HL-60/S4 (cell line): ENCODE measurements around the gene DNMT3B.

ENCODE experiments used
- in situ Hi-C: fragments of 300-500 bp; cut with MboI; formaldehyde crosslinking; loops from 2 replicates; pipeline ENCODE4 v1.14.3; 2022; ENCODE audit warnings: low sequenced_read_pairs

Gene DNMT3B

DNA sequence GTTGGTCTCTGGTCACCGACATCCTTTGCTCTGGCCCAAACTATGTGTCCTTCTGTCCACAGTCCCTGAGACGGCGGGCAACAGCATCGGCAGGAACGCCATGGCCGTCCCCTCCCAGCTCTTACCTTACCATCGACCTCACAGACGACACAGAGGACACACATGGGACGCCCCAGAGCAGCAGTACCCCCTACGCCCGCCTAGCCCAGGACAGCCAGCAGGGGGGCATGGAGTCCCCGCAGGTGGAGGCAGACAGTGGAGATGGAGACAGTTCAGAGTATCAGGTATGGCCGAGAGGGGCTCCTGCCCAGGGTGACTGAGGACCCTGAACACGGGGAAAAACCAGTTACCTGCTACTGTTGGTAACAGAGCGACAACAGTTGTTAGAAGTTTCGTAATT lies 25.0 kb downstream of the DNMT3B start:
- in situ Hi-C loops = loop anchor here (10.0 to 25.0 kb wide), 2 partner anchors 108 to 225 kb away; partner anchors contain the start of genes BPIFB2 and SUN5

DNA sequence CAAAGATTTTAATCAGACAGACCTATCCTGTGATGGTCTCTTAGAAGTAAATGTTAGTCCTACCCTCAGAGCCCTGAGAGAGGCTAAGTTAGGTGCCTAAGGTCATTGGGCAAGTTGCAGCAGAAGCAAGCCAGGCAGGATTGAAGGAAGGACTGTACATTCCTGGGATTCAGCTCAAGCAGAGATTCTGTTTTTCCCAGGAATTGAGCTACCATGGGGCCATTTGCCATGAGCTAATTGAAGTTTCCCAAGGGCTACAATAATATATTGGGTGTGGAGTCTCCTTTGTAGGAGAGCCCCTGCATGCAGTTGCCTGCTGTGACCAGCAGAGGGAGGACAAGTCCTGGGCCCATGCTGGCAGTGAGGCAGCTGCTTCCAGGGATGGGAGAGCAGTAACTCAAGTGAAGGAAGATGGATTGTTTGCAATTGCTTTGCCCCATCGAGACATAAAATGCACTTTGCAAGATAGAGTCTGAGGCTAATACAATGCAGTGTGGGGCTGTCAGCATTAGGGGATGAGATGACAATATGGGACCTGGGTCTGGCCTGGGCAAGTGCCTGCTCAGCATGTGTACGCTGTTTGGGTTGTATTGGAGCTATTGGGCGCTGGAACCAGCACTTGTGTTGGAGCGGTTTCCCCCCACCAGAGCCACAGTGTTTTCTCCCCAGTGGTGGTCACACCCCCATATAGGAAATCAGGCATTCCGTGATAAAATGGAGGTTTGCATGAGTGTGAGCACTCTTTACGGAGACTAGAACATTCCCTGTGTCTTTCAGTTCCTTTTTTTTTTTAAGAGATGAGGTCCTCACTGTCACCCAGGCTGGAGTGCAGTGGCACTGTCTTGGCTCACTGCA lies 27.9 kb downstream of the DNMT3B start:
- in situ Hi-C loops = loop anchor here (10.0 to 25.0 kb wide), 2 partner anchors 105 to 222 kb away; partner anchors contain the start of genes BPIFB2 and SUN5

DNA sequence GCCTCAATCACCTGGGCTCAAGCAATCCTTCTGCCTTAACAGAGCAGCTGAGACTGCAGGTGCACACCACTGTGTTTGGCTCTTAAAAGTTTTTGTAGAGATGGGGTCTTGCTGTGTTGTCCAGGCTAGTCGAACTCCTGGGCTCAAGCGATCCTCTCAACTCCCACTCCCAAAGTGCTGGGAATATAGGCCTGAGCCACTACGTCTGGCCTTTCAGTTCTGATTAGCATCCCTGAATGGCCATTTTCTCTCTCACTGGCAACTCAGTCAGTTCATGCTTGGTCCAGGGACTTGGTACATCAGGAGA lies 28.5 kb downstream of the DNMT3B start:
- in situ Hi-C loops = loop anchor here (25.0 kb wide), 1 partner anchor 222 kb away; the partner anchor contains the start of genes BPIFB2 and SUN5

DNA sequence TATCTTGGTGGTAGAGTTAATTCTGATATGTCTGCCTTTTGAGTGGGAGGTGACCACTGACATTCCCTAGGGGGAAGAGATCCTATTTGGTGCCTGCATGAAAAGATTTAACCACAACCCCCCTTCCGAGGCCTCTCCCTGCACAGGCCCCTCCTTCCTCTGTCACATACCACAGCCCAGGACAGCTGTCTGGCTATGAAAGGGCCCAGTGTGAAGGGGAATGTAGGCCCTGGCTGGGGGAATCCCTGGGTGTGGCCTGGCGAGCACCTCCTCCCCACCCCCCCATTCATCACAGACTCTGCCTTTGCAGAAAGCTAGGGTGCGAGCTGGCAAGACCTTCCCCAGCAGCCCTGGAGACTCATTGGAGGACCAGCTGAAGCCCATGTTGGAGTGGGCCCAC lies 30.1 kb downstream of the DNMT3B start:
- in situ Hi-C loops = loop anchor here (25.0 kb wide), 1 partner anchor 220 kb away; the partner anchor contains the start of genes BPIFB2 and SUN5

DNA sequence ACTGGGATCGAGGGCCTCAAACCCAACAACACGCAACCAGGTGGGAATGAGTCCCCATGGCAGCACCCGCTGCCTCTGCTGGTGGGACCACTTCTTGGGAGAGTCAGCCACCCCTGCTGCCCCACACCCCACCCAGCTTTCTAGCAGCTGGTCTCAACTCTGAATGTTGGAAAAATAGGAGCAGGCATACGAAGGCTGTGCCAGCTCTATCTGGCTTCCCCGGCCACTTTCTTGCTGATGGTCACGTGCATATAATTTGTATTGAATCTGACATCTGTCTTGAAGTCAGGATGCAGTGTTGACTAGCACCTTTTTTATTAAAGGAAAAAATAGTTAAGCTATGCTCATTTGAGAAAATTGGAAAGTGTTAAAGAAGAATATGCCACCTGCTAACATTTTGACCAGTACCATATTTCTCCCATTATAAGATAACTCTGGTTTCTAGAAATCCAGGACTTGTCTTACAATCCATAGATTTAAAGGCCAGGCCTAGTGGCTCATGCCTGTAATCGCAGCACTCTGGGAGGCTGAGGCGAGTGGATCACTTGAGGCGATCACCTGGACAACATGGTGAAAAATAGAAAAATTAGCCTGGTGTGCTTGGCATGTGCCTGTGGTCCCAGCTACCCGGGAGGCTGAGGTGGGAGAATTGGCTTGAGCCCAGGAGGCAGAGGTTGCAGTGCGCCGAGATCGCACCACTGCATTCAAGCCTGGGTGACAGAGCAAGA lies 30.7 kb downstream of the DNMT3B start:
- in situ Hi-C loops = loop anchor here (25.0 kb wide), 1 partner anchor 219 kb away; the partner anchor contains the start of genes BPIFB2 and SUN5

DNA sequence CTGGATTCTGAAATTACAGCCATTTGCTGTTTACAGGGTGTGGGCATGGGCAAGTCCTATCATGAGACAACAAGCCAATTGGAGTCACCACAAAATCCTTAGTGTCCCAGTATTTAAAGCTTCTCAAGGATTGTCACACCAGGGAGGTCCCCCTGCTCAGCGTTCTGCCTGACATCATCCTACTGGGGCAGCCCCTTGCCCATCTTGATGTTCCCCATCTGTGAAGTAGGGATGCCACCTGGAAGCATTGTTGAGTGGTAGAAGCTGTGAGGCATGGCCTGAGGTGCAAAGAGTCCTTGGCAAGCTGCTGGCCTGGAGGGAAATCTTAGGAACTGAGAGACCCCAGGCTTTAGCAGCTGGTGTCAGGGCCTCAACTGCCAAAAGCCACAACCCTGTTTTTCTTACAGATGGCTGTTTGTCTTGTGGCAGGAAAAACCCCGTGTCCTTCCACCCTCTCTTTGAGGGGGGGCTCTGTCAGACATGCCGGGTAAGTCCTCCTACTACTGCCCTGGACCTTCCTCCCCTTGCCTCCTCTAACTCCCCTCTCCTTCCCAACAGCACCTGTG lies 34.3 kb downstream of the DNMT3B start:
- in situ Hi-C loops = loop anchor here (25.0 kb wide), 1 partner anchor 216 kb away; the partner anchor contains the start of genes BPIFB2 and SUN5

DNA sequence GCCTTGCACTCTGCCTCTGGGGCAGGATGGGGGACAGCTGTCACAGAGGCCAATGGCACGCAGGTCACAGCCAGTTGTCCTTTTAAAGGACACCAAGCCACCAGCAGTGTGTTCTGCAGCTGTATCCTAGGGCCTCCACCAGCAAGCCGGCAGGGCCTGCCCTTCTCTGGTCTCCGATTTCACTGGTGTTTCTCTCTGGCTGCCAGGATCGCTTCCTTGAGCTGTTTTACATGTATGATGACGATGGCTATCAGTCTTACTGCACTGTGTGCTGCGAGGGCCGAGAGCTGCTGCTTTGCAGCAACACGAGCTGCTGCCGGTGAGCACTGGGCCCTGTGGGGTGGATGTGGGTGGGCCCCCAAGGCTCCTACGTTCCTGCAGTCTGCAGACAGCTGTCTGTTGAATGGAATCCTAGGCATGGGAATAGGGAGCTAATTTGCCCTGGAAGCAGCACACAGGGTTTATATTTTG lies 34.8 kb downstream of the DNMT3B start:
- in situ Hi-C loops = loop anchor here (25.0 kb wide), 1 partner anchor 215 kb away; the partner anchor contains the start of genes BPIFB2 and SUN5

DNA sequence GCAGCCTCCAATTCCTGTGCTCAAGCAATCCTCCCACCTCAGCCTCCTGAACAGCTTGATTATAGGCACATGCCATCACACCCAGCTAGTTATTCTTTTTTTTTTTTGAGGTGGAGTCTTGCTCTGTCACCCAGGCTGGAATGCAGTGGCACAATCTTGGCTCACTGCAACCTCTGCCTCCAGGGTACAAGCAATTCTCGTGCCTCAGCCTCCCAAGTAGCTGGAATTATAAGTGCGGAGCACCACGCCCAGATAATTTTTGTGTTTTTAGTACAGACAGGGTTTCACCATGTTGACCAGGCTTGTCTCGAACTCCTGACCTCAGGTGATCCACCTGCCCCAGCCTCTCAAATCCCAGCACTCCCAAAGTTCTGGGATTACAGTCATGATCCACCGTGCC lies 35.4 kb downstream of the DNMT3B start:
- in situ Hi-C loops = loop anchor here (25.0 kb wide), 1 partner anchor 215 kb away; the partner anchor contains the start of genes BPIFB2 and SUN5

DNA sequence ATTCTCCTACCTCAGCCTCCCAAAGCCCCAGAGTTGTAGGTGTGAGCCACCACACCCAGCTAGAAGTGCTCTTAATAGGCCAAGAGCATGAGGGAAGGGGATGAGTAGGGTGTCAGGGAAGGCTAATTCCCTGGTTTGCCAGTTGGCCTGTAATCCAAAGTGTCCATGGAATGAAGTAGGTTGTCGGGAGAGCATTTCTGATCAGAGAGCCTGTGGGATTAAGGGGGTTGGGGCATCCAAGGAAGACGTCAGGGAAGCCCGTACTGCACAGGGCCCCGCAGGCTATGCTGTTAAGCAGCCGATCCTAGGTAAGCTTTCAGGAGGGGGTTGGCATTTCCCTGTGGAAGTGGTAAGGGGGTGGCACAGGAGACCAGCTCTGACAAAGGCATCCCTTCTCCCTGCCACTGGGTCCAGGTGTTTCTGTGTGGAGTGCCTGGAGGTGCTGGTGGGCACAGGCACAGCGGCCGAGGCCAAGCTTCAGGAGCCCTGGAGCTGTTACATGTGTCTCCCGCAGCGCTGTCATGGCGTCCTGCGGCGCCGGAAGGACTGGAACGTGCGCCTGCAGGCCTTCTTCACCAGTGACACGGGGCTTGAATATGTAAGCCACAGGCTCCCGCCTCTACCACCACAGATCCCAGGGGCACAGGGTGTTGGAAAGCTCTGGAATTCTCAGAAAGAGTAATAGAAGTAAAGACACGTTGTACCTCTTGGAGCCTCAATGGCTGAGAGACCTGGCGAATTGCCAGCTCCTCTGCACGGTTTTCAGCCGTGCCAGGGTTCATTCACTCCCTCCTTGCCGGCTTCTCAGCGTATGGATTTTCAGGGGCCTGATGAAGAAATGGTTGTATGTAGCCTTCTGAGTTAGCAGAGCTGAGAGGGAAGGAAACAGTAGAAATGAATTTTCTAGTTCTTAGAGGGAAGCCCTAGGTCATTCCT lies 36.1 kb downstream of the DNMT3B start:
- in situ Hi-C loops = loop anchor here (25.0 kb wide), 1 partner anchor 214 kb away; the partner anchor contains the start of genes BPIFB2 and SUN5

DNA sequence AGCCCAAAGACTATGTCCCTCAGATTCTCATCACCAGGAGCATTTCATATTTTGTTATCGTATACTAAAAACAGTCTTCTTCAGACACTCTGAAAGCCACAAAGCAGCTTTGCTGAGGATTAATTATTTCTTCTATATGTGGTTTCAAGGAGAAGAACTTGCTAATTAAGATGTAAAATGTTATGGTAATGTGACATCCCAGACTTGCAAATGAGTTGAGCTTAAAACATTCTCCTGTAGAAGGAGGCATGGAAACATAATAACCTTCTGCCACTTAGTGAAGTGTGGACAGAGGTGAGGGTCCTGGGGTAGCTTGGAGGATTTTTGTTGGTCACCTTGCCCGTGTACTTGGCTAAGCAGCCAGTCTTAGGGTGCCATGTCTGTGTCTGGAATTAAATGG lies 40.9 kb downstream of the DNMT3B start:
- in situ Hi-C loops = no loop called here

DNA sequence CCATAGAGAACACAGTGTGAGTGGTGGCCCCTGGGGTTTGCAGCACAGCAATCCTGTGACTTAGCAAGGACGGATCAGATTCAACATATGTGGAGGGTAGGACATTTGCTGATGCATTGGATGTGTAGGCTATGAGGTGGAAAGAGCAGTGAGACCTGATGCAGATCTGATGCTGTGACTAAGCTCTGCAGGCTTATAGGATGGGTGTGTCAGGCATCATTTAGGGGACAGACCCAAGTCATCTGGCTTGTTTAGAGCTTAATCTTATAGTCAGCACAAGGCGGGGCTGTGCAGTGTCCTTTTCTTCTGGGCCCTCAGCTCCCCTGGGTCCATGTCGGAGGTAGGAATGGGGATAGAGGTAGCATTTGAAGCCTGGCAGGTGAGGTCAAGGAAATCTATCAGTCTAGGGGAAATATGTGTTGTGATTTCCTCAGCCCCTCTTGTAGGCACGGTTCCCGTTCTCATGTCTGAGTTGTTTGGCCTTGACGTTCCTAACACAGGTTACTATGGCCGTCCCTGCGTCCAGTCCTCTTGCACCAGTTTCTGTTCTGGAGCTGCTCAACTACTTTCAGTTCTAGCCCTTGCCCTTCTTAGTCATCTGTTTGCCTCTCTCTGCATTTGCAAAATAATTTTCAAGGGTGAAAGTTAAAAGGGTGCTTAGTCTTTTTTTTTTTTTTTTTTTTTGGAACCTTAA lies 42.0 kb downstream of the DNMT3B start:
- in situ Hi-C loops = no loop called here

DNA sequence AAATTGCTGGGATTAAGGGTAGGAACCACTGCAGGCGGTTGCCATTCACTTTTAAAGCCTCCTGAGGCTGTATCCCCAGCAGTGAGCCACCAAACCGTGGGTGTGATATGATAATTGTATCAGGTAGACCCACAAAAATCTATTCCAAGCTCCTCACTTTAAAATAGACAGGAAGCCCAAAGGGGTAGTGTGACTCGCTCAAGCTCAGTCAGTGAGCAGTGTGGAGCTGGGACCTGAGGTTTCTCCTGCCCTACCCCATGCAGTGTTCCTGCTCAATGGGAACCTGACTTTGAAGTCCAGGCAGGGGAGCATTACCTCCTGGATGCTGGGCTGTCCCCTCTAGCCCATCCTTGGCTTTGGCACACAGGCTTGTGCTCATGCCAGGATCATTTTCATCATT lies 42.6 kb downstream of the DNMT3B start:
- in situ Hi-C loops = no loop called here

DNA sequence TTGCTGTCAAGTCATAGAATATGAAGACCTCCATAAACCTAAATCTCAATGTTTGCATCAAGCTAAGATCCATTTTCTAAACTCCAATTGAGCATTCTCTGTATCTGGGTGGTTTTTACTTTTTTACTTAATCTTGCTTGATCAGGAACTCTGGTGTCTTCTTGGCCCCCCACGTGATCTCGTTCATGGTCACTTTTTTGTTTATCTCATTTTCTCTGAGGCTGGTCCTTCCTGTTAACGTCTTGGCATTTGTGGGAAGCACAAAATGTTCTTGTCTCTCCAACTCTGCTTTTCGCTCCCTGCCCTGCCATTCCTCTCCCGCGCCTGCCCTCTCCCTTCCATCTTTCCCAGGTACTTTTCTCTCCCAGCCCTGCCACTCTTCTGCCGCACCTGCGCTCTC lies 43.5 kb downstream of the DNMT3B start:
- in situ Hi-C loops = no loop called here

DNA sequence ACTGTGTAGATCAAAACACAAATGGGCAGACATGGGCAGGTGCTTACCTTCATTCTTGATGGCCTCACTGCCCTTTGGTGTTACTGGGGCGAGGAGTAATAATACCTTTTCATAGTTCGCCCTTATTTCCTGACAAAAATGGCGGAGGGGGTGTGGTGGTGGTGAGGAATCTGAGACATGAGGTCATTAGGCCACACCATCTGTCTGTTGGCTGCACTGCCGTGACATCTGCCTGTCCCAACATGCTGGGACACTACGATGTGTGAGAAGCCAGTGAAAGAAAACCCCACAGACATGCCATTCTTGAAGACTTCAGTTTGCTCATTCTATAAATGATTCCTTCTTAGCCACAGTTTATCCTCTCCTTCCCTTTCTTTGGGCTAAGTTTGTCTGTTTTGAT lies 44.2 kb downstream of the DNMT3B start:
- in situ Hi-C loops = no loop called here

DNA sequence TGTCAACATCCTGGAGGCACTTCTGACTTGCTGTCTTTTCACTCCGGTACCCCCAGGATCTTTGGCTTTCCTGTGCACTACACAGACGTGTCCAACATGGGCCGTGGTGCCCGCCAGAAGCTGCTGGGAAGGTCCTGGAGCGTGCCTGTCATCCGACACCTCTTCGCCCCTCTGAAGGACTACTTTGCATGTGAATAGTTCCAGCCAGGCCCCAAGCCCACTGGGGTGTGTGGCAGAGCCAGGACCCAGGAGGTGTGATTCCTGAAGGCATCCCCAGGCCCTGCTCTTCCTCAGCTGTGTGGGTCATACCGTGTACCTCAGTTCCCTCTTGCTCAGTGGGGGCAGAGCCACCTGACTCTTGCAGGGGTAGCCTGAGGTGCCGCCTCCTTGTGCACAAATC lies 45.5 kb downstream of the DNMT3B start:
- in situ Hi-C loops = no loop called here

DNA sequence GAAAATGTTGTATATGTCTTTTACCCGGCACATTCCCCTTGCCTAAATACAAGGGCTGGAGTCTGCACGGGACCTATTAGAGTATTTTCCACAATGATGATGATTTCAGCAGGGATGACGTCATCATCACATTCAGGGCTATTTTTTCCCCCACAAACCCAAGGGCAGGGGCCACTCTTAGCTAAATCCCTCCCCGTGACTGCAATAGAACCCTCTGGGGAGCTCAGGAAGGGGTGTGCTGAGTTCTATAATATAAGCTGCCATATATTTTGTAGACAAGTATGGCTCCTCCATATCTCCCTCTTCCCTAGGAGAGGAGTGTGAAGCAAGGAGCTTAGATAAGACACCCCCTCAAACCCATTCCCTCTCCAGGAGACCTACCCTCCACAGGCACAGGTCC lies 46.3 kb downstream of the DNMT3B start:
- in situ Hi-C loops = no loop called here

DNA sequence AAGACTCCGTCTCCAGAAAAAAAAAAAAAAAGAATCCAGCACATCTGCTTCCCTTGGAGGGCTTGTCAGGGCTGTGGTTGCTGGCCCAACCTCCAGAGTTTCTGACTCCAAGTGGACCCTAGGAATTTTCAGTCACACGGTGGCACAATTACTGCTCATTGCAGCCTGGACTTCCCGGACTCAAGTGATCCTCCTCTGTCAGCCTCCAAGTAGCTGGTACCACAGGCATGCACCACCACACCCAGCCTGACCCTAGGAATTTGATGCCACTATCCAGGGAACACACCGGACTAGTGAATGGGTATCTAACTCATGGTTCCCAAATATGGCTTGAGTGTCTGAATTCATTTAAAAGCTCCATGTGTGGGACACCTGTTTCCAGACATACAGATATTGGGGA lies 47.7 kb downstream of the DNMT3B start:
- in situ Hi-C loops = no loop called here

DNA sequence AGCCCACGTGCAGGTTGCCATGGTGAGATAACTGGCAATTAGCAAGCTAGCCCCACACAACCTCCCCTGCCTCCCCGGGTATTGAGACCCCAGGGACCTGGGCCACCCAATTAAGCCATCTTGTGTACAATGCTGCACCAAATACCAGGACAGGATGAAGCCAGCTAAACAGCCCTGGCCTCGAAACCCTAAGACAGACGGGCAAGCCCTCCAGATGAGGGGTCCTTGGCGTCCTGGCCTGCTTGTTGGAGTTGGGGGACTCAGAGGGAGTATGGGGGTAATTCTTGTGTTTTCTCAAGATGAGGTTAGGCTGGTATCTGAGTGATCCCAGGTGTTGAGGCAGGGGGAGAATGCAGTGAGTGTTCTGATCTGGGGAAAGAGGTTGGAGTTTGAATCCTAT lies 48.8 kb downstream of the DNMT3B start:
- in situ Hi-C loops = no loop called here

DNA sequence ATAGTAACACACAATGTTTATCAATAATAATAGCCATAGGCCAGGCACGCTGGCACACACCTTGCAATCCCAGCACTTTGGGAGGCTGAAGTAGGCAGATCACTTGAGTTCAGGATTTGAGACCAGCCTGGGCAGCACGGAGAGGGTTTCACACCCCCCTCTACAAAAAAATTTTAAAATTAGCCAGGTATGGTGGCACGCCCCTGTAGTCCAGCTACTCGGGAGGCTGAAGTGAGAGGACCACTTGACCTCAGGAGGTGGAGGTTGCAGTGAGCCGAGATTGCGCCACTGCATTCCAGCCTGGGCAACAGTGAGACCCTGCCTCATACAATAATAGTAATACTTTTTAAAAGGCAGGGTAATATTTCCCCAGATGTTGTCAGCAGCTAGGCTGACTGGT lies 49.7 kb downstream of the DNMT3B start:
- in situ Hi-C loops = no loop called here
